Glutamatergic neuron (in vitro differentiated cells): ENCODE data around the gene TARBP2. TPM values are rescaled to one million over a fixed set of nuclear protein-coding genes. Genes with fewer than 3 reads are reported as not detected.

Source experiments
- DNase-seq: peaks from one replicate; pipeline ENCODE4 v3.0.0; 2022
- H3K27ac Mint-ChIP-seq: one replicate; pipeline ENCODE4 v1.8.0; 2020; ENCODE audit warnings: mild to moderate bottlenecking, mixed read lengths, inconsistent platforms; ENCODE audit not compliant: unreplicated experiment
- H3K27me3 Mint-ChIP-seq: one replicate; pipeline ENCODE4 v1.8.0; 2020; ENCODE audit warnings: mild to moderate bottlenecking, moderate library complexity, mixed read lengths, inconsistent platforms; ENCODE audit not compliant: unreplicated experiment
- H3K36me3 Mint-ChIP-seq: one replicate; pipeline ENCODE4 v1.8.0; 2020; ENCODE audit warnings: mild to moderate bottlenecking, mixed read lengths, inconsistent platforms; ENCODE audit not compliant: unreplicated experiment
- H3K4me1 Mint-ChIP-seq: one replicate; pipeline ENCODE4 v1.8.0; 2020; ENCODE audit warnings: mild to moderate bottlenecking, low read depth, mixed read lengths, inconsistent platforms; ENCODE audit not compliant: unreplicated experiment
- H3K4me3 Mint-ChIP-seq: one replicate; pipeline ENCODE4 v1.8.0; 2020; ENCODE audit warnings: mild to moderate bottlenecking, mixed read lengths, inconsistent platforms; ENCODE audit not compliant: unreplicated experiment
- H3K9me3 Mint-ChIP-seq: one replicate; pipeline ENCODE4 v1.8.0; 2020; ENCODE audit warnings: mild to moderate bottlenecking, moderate library complexity, mixed read lengths, inconsistent platforms; ENCODE audit not compliant: unreplicated experiment
- CTCF ChIP-seq: fragments of 200-600 bp; sonication (generic); IDR thresholded peaks from one replicate; pipeline ENCODE4 v1.5.0; 2021; ENCODE audit not compliant: partially characterized antibody, unreplicated experiment
- total RNA-seq: library from RNA; stranded (reverse); fragmentation: NEBNext Ultra II Directional; extraction: Animal tissue kit (Norgen Biotek cat#: 25700); gene quantifications from one replicate; pipeline ENCODE4 v1.2.1, GENCODE V29; 2021; ENCODE audit not compliant: unreplicated experiment

Gene TARBP2
- total RNA-seq, 1 donor from 2014 or later: 49.0 TPM

- H3K9me3 Mint-ChIP-seq: peaks cover 27% of the 10 kb centered on the region
- TF ChIP-seq CTCF: no peak
- DNase-seq: no peak
- peak overlapping the region; percentile 70 for H3K4me3 Mint-ChIP-seq
- H3K27ac Mint-ChIP-seq: no peak overlapping the region
- peaks cover 44% of the 10 kb centered on the region for H3K4me1 Mint-ChIP-seq
- peaks cover 34% of the 10 kb centered on the region for H3K27me3 Mint-ChIP-seq
- H3K36me3 Mint-ChIP-seq: no peaks in the 10 kb centered on the region
These were observed 4.4 kb upstream of the TARBP2 start for GRCh38 chr12:53496752-53497032.

- peaks cover 43% of the 10 kb centered on the region for H3K4me1 Mint-ChIP-seq
These were observed 3.6 kb upstream of the TARBP2 start for GRCh38 chr12:53497461-53497860.

GRCh38 chr12:53498235-53498630 lies 2.9 kb upstream of the TARBP2 start:
- Mint-ChIP-seq H3K4me3 (peak overlapping the region; percentile 97), H3K9me3 (peaks cover 26% of the 10 kb centered on the region), H3K27ac (peak overlapping the region; percentile 99), H3K36me3 (no peaks in the 10 kb centered on the region), H3K27me3 (peaks cover 34% of the 10 kb centered on the region), H3K4me1 (peaks cover 41% of the 10 kb centered on the region)
- no peak for TF ChIP-seq CTCF
- no peak for DNase-seq

More at GRCh38 chr12:53497461-53497860, 3.6 kb upstream of the TARBP2 start:
- peaks cover 27% of the 10 kb centered on the region for H3K9me3 Mint-ChIP-seq
- no peaks in the 10 kb centered on the region for H3K36me3 Mint-ChIP-seq
- no peak overlapping the region for H3K27ac Mint-ChIP-seq
- H3K4me3 Mint-ChIP-seq: peak overlapping the region; percentile 57
- H3K27me3 Mint-ChIP-seq: peaks cover 35% of the 10 kb centered on the region
- no peak for DNase-seq
- no peak for TF ChIP-seq CTCF

DNA sequence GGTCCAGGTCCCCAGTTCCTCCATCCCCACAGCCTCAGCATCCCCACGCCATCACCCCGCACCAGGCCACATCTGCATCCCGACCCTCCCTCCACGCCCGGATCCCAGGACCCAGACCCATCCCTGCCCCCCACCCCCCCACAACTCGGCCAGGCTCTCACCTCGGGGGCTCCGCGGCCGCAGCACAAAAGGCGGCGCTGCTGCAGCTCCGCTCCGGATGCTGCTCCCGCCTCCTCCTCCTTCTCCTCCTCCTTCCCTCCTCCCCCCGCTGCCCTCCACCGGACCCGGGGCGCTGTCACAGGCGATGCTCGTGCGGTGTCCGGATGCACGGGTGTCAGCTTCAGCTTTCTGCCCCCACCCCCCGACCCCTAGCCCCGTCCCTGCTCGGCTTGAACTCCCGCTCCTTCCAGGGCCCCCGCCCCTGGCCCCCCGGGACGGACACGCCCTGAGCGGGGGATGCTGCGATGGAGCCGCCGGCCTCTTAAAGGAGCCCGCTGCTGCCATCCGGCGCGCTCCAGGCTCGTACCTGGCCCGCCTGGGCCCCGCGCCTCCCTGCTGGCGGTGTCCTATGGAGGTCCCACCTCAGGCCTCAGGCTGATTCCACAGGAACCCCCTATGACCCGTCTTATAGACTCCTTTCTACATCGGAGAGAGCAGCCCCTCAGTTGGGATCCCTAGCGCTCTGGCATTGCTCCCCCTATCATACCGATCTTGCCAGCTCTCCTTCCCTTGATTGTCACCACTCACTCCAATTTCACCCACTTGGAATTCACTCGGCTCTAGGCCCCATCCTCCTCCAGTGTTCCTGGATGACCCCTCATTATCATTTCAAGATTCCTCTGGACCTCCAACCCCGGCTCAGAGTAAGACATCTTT lies 1.6 kb upstream of the TARBP2 start, which contains the start of gene MAP3K12:
Gene MAP3K12, minus strand, starts transcription at position 193 of the 876 bp plus-strand sequence. CDS start 12,067 bp downstream, outside the sequence.
- Mint-ChIP-seq H3K4me1 (peaks cover 29% of the 10 kb centered on the region), H3K36me3 (no peaks in the 10 kb centered on the region), H3K27me3 (peaks cover 34% of the 10 kb centered on the region), H3K4me3 (peak within 1 kb of the TSS; percentile 97), H3K27ac (peak within 1 kb of the TSS; percentile 99), H3K9me3 (peaks cover 20% of the 10 kb centered on the region)
- peak; percentile 86 for DNase-seq
- no peak for TF ChIP-seq CTCF

- peaks cover 20% of the 10 kb centered on the region for H3K9me3 Mint-ChIP-seq
- H3K27ac Mint-ChIP-seq: peak overlapping the region; percentile 95
- no peaks in the 10 kb centered on the region for H3K36me3 Mint-ChIP-seq
- H3K27me3 Mint-ChIP-seq: peaks cover 34% of the 10 kb centered on the region
- no peak for TF ChIP-seq CTCF
- no peak for DNase-seq
- peaks cover 29% of the 10 kb centered on the region for H3K4me1 Mint-ChIP-seq
- H3K4me3 Mint-ChIP-seq: peak overlapping the region; percentile 91
These were observed 824 bp upstream of the TARBP2 start for GRCh38 chr12:53500142-53500775.
